ENCODE data around the gene SARS1.

DNA sequence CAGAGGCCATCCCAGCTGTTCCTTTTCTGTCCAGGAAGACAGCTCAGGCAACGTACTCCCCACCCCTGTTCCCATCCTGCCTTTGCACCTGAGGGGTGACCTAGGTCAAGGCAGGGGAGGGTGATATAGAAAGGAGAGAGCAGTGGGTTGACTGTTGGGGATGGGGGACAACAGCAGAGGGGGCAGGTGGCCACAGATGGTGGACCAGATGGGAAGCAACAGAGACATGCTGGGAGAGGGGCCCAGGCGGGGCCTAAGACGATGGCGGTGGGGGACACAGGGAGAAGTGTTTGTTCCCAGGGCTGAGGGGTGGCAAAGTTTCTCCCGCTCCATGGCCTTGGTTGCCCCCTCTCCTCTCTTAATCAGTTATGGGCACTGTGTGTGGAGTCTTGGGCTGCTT, 42.0 kb downstream of the SARS1 start:
- TF ChIP-seq NFIC (IDR thresholded peaks at IDR 0.05) (no peak), EP300 (IDR thresholded peaks at IDR 0.05; ENCODE audit: borderline replicate concordance) (no peak), YY1 (IDR thresholded peaks at IDR 0.05; ENCODE audit: low read depth) (no peak), CEBPB (IDR thresholded peaks at IDR 0.05) (no peak), FOXM1 (IDR thresholded peaks at IDR 0.05; ENCODE audit: borderline replicate concordance, low read depth) (no peak), REST (IDR thresholded peaks at IDR 0.05; ENCODE audit: low read depth) (no peak), RAD21 (IDR thresholded peaks at IDR 0.05; ENCODE audit: low read depth) (no peak), CREB1 (IDR thresholded peaks at IDR 0.05; ENCODE audit: low read depth) (no peak)
- TF ChIP-seq, protein P1, sequence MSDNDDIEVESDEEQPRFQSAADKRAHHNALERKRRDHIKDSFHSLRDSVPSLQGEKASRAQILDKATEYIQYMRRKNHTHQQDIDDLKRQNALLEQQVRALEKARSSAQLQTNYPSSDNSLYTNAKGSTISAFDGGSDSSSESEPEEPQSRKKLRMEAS (IDR thresholded peaks at IDR 0.05), result no peak

All from Ishikawa (cell line).